Fibroblast of villous mesenchyme (primary cell): Measurements from ENCODE around the gene RTP1. TPM values are rescaled to one million over a fixed set of nuclear protein-coding genes. Genes with fewer than 3 reads are reported as not detected.
"Not testable (repeated sequence)": the region's sequence is repeated elsewhere in the genome, so short reads cannot be mapped to it uniquely, and the experiment has no call there.

Experiments used
- DNase-seq: peaks from one replicate; pipeline ENCODE4 v3.0.0-alpha.2; 2010; ENCODE audit warnings: low read depth
- H3K4me3 ChIP-seq: 2 replicates; pipeline ENCODE4 v1.5.1; 2011; ENCODE audit warnings: low read depth, mild to moderate bottlenecking, low read length
- CTCF ChIP-seq: IDR thresholded peaks from 2 replicates; pipeline ENCODE4 v1.5.1; 2012; ENCODE audit warnings: low read depth, mild to moderate bottlenecking, low read length; ENCODE audit not compliant: insufficient read depth
- total RNA-seq: library from RNA; depleted of rRNA; stranded (reverse); fragments of >200 nt; gene quantifications from 2 replicates; pipeline ENCODE4 v1.2.3, GENCODE V29; 2012

RTP1 gene
- total RNA-seq, 1 donor = not detected

- no peak for DNase-seq
Measured at GRCh38 chr3:187166750-187167149, 30.5 kb upstream of the RTP1 start.

GRCh38 chr3:187167777-187168176 lies 29.5 kb upstream of the RTP1 start:
- no peak for DNase-seq
- no peak for TF ChIP-seq CTCF
- H3K4me3 ChIP-seq = no peak overlapping the region

More at GRCh38 chr3:187166750-187167149, 30.5 kb upstream of the RTP1 start:
- H3K4me3 ChIP-seq = no peak overlapping the region
- no peak for TF ChIP-seq CTCF

- no peak for DNase-seq
- no peak for TF ChIP-seq CTCF
- no peak overlapping the region for H3K4me3 ChIP-seq
Measured at GRCh38 chr3:187169231-187169960, 27.9 kb upstream of the RTP1 start.

GRCh38 chr3:187170911-187171310 lies 26.4 kb upstream of the RTP1 start:
- not testable (repeated sequence) for H3K4me3 ChIP-seq, DNase-seq

- H3K4me3 ChIP-seq = no peak overlapping the region
- no peak for DNase-seq
- no peak for TF ChIP-seq CTCF
Measured at GRCh38 chr3:187172929-187173328, 24.4 kb upstream of the RTP1 start.

- no peak overlapping the region for H3K4me3 ChIP-seq
- DNase-seq = no peak
- no peak for TF ChIP-seq CTCF
Measured at GRCh38 chr3:187181454-187182170, 15.7 kb upstream of the RTP1 start.

- no peak for TF ChIP-seq CTCF
- no peak overlapping the region for H3K4me3 ChIP-seq
- peak; percentile 31 for DNase-seq
Measured at GRCh38 chr3:187183210-187183862, 13.9 kb upstream of the RTP1 start.
